Endothelial cell of umbilical vein (primary cell): ENCODE data around the gene TIMP1. TPM values are rescaled to one million over a fixed set of nuclear protein-coding genes. Genes with fewer than 3 reads are reported as not detected.

Experiments
- BruUV-seq: library from RNA; stranded (reverse); fragments of 400-500 nt; replicated peaks from 2 replicates; lab custom pipeline; 2021; lab: Mats Ljungman, UMichigan
- CTCF ChIA-PET: fragments of 300-600, 350-600 bp; sonication (Branson Sonifier 250); formaldehyde crosslinking; loops from one replicate; lab custom pipeline; 2021; ENCODE audit warnings: antibody characterized with exemption, inconsistent platforms; lab: Charles Lee
- POLR2A ChIA-PET: fragments of 300-600, 350-600 bp; sonication (Branson Sonifier 250); formaldehyde crosslinking; loops from one replicate; lab custom pipeline; 2021; ENCODE audit warnings: antibody characterized with exemption, inconsistent platforms; lab: Charles Lee
- DNase-seq: peaks from one replicate; pipeline ENCODE4 v3.0.0-alpha.2; 2011; ENCODE audit warnings: low read depth, low spot score
- FAIRE-seq: peaks from 2 replicates; lab custom pipeline; 2011; peaks lifted over from hg19 to GRCh38; lab: Jason Lieb, UNC
- H2AFZ ChIP-seq: 2 replicates; pipeline ENCODE4 v1.6.0; 2012; ENCODE audit warnings: low read depth, low read length, control low read depth, inconsistent platforms
- H3K27ac ChIP-seq: 2 replicates; pipeline ENCODE4 v1.5.1; 2011; ENCODE audit warnings: low read depth, mild to moderate bottlenecking, control low read depth, low read length, moderate library complexity; ENCODE audit not compliant: insufficient read depth
- H3K27me3 ChIP-seq, 2 experiments: 2 replicates each; pipeline versions ENCODE4 v1.6.0 to v1.6.1; 2011; ENCODE audit warnings: low read length in 2 of 2, mixed read lengths in 1 of 2; ENCODE audit not compliant: control insufficient read depth in 2 of 2, insufficient read depth in 2 of 2
- H3K36me3 ChIP-seq, 2 experiments: 2 replicates in 1 of 2; 3 replicates in 1 of 2; pipeline ENCODE4 v1.5.1; 2011; ENCODE audit warnings: low read length in 2 of 2, mild to moderate bottlenecking in 1 of 2, moderate library complexity in 1 of 2; ENCODE audit not compliant: control insufficient read depth in 2 of 2, insufficient read depth in 2 of 2; ENCODE audit errors: extremely low read depth in 1 of 2
- H3K4me1 ChIP-seq: 3 replicates; pipeline ENCODE4 v1.5.1; 2011; ENCODE audit warnings: mild to moderate bottlenecking, low read length; ENCODE audit not compliant: control insufficient read depth, insufficient read depth; ENCODE audit errors: extremely low read depth
- H3K4me2 ChIP-seq: 2 replicates; pipeline ENCODE4 v1.6.1; 2011; ENCODE audit warnings: low read length, control low read depth, mixed read lengths; ENCODE audit not compliant: insufficient read depth
- H3K4me3 ChIP-seq, 3 experiments: fragments of 200-600 bp in 1 of 3; sonication (generic), shearing (Covaris generic) in 1 of 3; replicated peaks in 1 of 3; 2 replicates each; pipeline ENCODE4 v1.5.1; 2011 to 2016; ENCODE audit warnings: control low read depth in 3 of 3, low read length in 3 of 3, mild to moderate bottlenecking in 2 of 3, inconsistent platforms in 1 of 3, low read depth in 1 of 3, moderate library complexity in 1 of 3; ENCODE audit not compliant: insufficient read depth in 1 of 3
- H3K79me2 ChIP-seq: 2 replicates; pipeline ENCODE4 v1.6.0; 2012; ENCODE audit warnings: low read length, inconsistent platforms; ENCODE audit not compliant: control insufficient read depth, insufficient read depth
- H3K9ac ChIP-seq: replicated peaks from 2 replicates; pipeline ENCODE3; 2011; ENCODE audit warnings: low read length, control low read depth; ENCODE audit not compliant: insufficient read depth; ENCODE audit errors: extremely low read depth
- H3K9me1 ChIP-seq: replicated peaks from 3 replicates; pipeline ENCODE4 v1.6.0; 2011; ENCODE audit warnings: mild to moderate bottlenecking, low read length; ENCODE audit not compliant: control insufficient read depth, insufficient read depth; ENCODE audit errors: extremely low read depth
- H3K9me3 ChIP-seq: replicated peaks from 2 replicates; pipeline ENCODE4 v1.5.1; 2012; ENCODE audit warnings: low read length, inconsistent platforms; ENCODE audit not compliant: control insufficient read depth, insufficient read depth
- H4K20me1 ChIP-seq: replicated peaks from 2 replicates; pipeline ENCODE3; 2011; ENCODE audit warnings: mild to moderate bottlenecking, low read length; ENCODE audit not compliant: control insufficient read depth, insufficient read depth; ENCODE audit errors: extremely low read depth
- EZH2 ChIP-seq: IDR thresholded peaks from 2 replicates; pipeline ENCODE4 v1.6.1; 2012; ENCODE audit warnings: borderline replicate concordance, low read depth, mild to moderate bottlenecking, moderate library complexity, low read length, inconsistent platforms; ENCODE audit not compliant: severe bottlenecking
- FOS ChIP-seq: IDR thresholded peaks from 2 replicates; pipeline ENCODE4 v1.6.1; 2011; ENCODE audit warnings: mild to moderate bottlenecking, low read length, moderate library complexity, borderline replicate concordance; ENCODE audit not compliant: insufficient read depth
- MYC ChIP-seq: IDR thresholded peaks from one replicate; pipeline ENCODE4 v1.6.1; 2011; ENCODE audit warnings: mild to moderate bottlenecking, low read depth, low read length
- POLR2A ChIP-seq: IDR thresholded peaks from 2 replicates; pipeline ENCODE4 v1.6.1; 2012; ENCODE audit warnings: low read depth, mild to moderate bottlenecking, control low read depth, low read length
- POLR2AphosphoS5 ChIP-seq: IDR thresholded peaks from 2 replicates; pipeline ENCODE4 v1.6.1; 2012; ENCODE audit warnings: low read depth, mild to moderate bottlenecking, control low read depth, low read length, moderate library complexity; ENCODE audit not compliant: insufficient read depth
- dilution Hi-C: fragments of 300-500 bp; cut with MboI; formaldehyde crosslinking; loops from one replicate; pipeline ENCODE4 v1.15.0; 2019; ENCODE audit warnings: low sequenced_read_pairs; ENCODE audit not compliant: extremely low pct_ligation_motif_present
- intact Hi-C: fragments of 100-400 bp; cut with micrococcal nuclease; formaldehyde crosslinking; loops from one replicate; pipeline ENCODE4 v1.10.0; 2022
- polyA plus RNA-seq, 4 experiments: library from polyadenylated mRNA; depleted of rRNA in 3 of 4; stranded (reverse) in 3 of 4; unstranded in 1 of 4; fragments of >200 nt; gene quantifications; 2 replicates each; pipeline versions ENCODE4 v1.2.1 to v1.2.3, GENCODE V29; 2011 to 2012; ENCODE audit warnings: missing spikeins in 1 of 4
- total RNA-seq: library from RNA; stranded (reverse); gene quantifications from 2 replicates; pipeline ENCODE4 v1.2.3, GENCODE V29; 2021
- TF ChIP-seq, protein P1 (sequence below), 2 donors: IDR thresholded peaks; 1 replicate in 1 of 2; 2 replicates in 1 of 2; pipeline ENCODE4 v1.5.1; 2011; ENCODE audit warnings: low read length in 2 of 2, mild to moderate bottlenecking in 2 of 2, moderate library complexity in 2 of 2, control low read depth in 1 of 2, inconsistent platforms in 1 of 2, low read depth in 1 of 2; ENCODE audit not compliant: insufficient read depth in 1 of 2; ENCODE audit errors: extremely low read depth in 1 of 2
- TF ChIP-seq, protein P2 (sequence below): IDR thresholded peaks from 2 replicates; pipeline ENCODE4 v1.6.1; 2011; ENCODE audit not compliant: insufficient read depth, insufficient read length

Gene TIMP1
- total and polyA plus RNA-seq, 2 donors (not counting 3 experiments of a cell fraction or from before 2014, with no cell fraction given) = 124 to 277 TPM

DNA sequence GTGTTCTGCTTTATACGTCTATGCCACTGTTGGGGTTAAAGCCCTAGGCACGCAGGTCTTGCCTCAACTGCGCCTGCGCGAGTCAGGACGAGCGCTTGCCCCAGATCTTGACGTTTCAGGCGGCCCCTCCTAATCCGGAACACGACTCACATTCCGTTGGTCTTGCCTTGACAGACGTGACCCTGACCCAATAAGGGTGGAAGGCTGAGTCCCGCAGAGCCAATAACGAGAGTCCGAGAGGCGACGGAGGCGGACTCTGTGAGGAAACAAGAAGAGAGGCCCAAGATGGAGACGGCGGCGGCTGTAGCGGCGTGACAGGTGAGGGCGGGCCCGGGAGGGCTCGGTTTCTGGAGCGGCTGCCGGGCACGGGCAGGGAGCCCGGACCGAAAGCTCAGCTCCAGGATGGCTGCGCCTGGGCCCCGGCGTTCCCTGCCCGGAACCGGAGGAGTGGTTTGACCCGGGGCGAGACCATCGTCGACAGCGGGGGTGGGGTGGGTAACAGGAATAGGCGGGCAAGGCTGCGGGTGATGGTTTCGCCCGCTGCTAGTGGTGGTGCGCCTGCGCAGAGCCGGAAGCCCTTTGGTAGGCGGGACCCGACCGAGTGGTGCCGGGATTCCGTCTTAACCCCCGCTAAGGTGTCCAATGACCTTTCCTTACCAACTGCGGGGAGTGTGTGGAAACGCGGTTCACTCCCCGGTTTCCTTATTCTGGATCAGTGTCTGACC, 21.1 kb upstream of the TIMP1 start, which contains the start of gene ARAF:
ARAF (plus strand) TSS at position 272 of the 725 bp plus-strand sequence. CDS start 1,763 bp downstream, outside the sequence.
- dilution Hi-C loops (no loop called here), intact Hi-C loops (loop anchor here (1.0 to 5.0 kb wide), 3 partner anchors 21 to 276 kb away; partner anchors contain the start of genes TIMP1 and ZNF81)
- Histone ChIP-seq H3K27ac (peak within 1 kb of the TSS; percentile 84), H2AFZ (peak within 1 kb of the TSS; percentile 78), H3K27me3 (no peaks in the 10 kb centered on the region), H3K4me3 (peak within 1 kb of the TSS; percentile 54 to 91 (median 80)), H3K9ac (peak within 1 kb of the TSS; percentile 87), H3K4me1 (peaks cover 10% of the 10 kb centered on the region), H3K36me3 (no peaks in the 10 kb centered on the region), H3K4me2 (peak within 1 kb of the TSS; percentile 87), H3K9me3 (no peaks in the 10 kb centered on the region), H4K20me1 (no peaks in the 10 kb centered on the region), H3K79me2 (peaks cover 19% of the 10 kb centered on the region), H3K9me1 (no peaks in the 10 kb centered on the region)
- CTCF ChIA-PET = interaction anchor here (0.8 to 1.4 kb wide), 3 partner anchors 20 to 83 kb away, joined by 3 to 9 read pairs (median 3); no protein-coding TSS in a partner anchor
- POLR2A ChIA-PET = no interaction called here
- peak; percentile 98 for DNase-seq
- FAIRE-seq = peak; percentile 100
- TSS peak; percentile 66 for BruUV-seq
- TF ChIP-seq EZH2 (no peak), POLR2AphosphoS5 (peak; percentile 72), POLR2A (peak; percentile 74), MYC (no peak)

DNA sequence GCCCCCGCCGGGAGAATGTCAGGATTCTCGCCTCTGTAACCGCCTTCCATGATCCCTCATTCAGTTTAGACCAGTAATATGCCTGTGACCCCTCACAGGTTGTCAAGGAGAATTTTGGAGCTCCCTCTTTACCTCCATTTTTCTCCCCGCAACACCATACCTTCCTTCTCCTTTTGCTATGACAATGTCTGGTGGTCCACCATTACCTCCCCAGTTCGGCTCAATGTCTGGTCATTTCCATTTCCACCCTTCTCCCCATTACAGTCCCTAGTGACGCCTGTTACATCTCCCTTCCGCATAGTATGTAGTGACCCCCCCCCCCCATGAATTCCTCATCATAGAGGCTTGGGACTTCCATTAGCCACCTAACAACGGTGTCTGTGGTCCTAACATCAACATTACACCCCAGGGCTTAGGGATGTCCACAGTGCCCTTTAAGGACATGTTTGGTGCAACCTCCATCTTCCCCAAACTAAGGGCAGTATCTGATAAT, 20.5 kb upstream of the TIMP1 start:
- ChIA-PET CTCF (interaction anchor here (0.8 to 1.4 kb wide), 4 partner anchors 20 to 83 kb away, joined by 3 to 9 read pairs (median 4); partner anchors contain the start of gene TIMP1), POLR2A (no interaction called here)
- Histone ChIP-seq H3K9ac (peak overlapping the region; percentile 87), H3K36me3 (no peaks in the 10 kb centered on the region), H3K4me2 (peak overlapping the region; percentile 87), H3K79me2 (peaks cover 19% of the 10 kb centered on the region), H3K27me3 (no peaks in the 10 kb centered on the region), H3K9me1 (no peaks in the 10 kb centered on the region), H3K27ac (peak overlapping the region; percentile 84), H4K20me1 (no peaks in the 10 kb centered on the region), H3K4me1 (peaks cover 13% of the 10 kb centered on the region), H2AFZ (no peak overlapping the region), H3K4me3 (peak overlapping the region; percentile 54 to 91 (median 80)), H3K9me3 (no peaks in the 10 kb centered on the region)
- TSS peak; percentile 35 for BruUV-seq
- DNase-seq (no peak), FAIRE-seq (no peak)
- TF ChIP-seq POLR2A (no peak), FOS (no peak), MYC (no peak), EZH2 (no peak)
- TF ChIP-seq, protein P1, sequence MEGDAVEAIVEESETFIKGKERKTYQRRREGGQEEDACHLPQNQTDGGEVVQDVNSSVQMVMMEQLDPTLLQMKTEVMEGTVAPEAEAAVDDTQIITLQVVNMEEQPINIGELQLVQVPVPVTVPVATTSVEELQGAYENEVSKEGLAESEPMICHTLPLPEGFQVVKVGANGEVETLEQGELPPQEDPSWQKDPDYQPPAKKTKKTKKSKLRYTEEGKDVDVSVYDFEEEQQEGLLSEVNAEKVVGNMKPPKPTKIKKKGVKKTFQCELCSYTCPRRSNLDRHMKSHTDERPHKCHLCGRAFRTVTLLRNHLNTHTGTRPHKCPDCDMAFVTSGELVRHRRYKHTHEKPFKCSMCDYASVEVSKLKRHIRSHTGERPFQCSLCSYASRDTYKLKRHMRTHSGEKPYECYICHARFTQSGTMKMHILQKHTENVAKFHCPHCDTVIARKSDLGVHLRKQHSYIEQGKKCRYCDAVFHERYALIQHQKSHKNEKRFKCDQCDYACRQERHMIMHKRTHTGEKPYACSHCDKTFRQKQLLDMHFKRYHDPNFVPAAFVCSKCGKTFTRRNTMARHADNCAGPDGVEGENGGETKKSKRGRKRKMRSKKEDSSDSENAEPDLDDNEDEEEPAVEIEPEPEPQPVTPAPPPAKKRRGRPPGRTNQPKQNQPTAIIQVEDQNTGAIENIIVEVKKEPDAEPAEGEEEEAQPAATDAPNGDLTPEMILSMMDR (IDR thresholded peaks at IDR 0.05; ENCODE audit: extremely low read depth in 1 of 2, insufficient read depth in 1 of 2, low read depth in 1 of 2, low read length in 2 of 2) = no peak
- TF ChIP-seq, protein P2, sequence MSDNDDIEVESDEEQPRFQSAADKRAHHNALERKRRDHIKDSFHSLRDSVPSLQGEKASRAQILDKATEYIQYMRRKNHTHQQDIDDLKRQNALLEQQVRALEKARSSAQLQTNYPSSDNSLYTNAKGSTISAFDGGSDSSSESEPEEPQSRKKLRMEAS = no peak
- dilution Hi-C loops = no loop called here
- intact Hi-C loops = loop anchor here (1.0 to 5.0 kb wide), 5 partner anchors 21 to 276 kb away; partner anchors contain the start of genes TIMP1 and ZNF81
